Stimulated activated CD4-positive, alpha-beta T cell treated with anti-CD3 and anti-CD28 coated beads, Interleukin-2, amount 100 ng/mL, for 24 hours (primary cell): ENCODE data around the gene TRAK2.
"Not testable (repeated sequence)": the region's sequence is repeated elsewhere in the genome, so short reads cannot be mapped to it uniquely, and the experiment has no call there.

Source experiments
- DNase-seq, 2 donors: peaks; one replicate each; pipeline ENCODE4 v3.0.0-alpha.2; 2020

The TRAK2 gene

DNA sequence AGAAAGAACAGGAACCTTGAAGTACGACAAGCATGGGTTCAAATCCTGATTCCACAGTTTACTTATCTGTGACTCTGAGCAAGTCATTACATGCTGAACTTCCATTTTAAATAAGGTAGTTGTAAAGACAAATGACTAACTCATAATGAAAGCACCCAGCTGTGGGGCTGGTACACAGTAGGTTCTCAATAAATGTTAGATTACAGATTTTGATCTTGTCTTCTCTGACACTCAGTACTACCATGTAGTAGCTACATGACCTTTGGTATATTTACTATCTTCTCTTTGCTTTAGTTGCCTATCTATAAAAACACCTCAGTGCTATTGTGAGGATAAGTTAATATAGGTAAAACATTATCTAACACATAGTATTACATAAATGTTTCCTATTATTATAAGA lies 3.2 kb downstream of the TRAK2 start:
- DNase-seq = no peak

DNA sequence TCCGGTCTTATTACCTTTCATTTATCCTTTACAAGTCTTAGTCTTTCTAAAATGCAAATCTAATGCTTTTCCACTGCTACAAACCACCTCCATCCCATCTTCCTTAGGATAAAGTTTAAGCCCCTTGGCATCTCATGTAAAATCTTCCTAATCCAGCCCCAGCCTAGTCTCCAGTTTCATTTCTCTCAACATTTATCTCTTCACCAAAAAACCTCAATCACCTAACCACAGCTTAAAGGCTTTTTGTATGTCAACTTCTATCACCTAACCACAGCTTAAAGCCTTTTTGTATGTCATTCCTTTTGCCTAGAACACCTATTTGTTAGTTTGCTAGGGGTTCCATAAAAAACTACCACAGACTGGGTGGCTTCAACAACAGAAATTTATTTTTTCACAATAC lies 4.2 kb downstream of the TRAK2 start:
- DNase-seq = no peak

GRCh38 chr2:201444746-201445465 lies 6.4 kb downstream of the TRAK2 start:
- no peak for DNase-seq

DNA sequence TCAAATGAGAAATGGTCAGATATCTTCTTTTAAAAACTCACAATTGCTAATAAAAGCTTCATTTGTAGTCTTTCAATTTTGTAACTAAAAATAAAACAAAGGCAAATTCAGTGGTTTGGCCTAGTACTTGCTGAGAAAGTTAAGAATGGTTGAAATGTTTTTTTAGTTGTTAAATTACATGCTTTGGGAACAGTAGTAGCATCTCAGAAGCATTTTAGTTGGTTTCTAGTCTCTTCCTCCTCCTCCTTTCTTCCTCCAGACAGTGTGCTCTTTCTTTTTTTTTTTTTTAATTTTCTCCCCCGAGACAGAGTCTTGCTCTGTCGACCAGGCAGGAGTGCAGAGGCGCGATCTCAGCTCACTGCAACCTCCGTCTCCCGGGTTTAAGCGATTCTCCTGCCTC lies 9.8 kb downstream of the TRAK2 start:
- DNase-seq = no peak

DNA sequence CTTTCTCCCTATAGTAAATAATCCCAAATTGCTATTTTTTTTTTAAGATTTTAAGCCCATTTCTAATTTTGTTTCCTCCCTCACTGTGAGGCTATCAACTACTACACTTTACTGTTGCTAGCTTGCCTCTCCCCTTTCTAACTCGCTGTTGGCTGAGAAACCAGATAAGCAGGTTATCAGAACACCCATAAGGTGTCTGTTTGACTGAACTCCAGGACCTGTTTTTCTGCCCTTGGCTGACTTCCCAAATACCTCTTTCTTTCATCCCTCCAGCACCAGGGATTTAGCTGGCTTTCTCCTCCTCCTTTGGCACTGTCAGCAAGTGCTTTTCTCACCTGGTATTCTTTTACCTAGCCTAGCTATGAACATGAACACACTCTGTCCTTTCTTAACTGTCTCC lies 11.1 kb downstream of the TRAK2 start:
- DNase-seq = no peak

GRCh38 chr2:201439336-201439922 lies 11.8 kb downstream of the TRAK2 start:
- not testable (repeated sequence) for DNase-seq

DNA sequence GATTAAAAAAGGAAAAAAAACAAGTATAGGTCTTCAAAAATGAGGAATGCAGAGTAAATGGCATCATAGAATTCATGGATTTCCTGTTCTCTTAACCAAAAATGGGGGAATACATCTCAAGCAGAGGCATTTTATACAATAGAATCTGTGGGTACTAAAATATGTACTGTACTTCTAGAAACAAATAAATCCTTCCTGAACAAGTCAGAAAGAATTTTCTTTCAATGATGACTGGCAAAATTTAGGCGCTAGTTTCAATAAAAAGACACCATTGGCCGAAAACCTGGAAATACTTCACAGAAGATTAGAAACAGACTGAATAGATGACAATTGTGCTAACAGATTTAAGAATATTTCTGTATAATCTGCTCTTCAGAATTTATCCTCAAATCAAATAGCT lies 15.1 kb downstream of the TRAK2 start:
- no peak for DNase-seq

GRCh38 chr2:201433394-201433995 lies 17.8 kb downstream of the TRAK2 start:
- no peak for DNase-seq

DNA sequence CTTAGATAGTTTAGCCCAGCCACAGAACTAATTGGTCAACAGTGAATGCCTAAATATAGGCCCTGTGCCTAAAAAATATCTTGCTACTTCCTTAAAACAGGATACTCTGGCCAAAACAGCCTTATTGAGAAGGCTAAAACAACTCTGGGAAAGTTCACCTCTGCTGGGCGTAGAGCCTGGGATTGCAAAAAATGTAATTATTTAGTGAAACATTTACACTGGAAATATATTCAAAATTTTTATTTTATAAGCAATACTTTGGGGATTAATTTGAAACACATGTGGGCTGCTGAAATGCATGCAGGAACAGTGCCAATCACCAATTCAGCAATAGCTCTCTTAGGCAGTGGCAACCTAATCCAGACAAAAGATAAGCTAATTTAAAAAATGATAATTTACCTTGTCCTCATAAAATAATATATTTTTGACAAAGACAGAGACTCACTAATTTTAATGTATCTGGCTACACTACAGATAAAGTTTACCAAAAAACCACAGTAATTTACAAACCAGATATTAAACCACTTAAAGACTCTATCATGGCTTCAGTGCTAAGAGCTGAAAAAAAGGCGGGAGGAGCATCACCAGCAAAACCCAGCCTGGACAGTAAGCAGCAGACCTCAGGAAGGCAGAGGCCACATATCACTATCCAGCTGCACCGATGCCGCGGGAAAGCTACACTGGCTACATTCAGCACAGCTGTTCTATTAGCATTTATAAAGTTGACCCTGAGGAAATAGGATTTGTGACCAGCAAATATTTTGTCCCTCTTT lies 18.5 kb downstream of the TRAK2 start:
- no peak for DNase-seq

- no peak for DNase-seq
Measured at GRCh38 chr2:201432038-201432620, 19.1 kb downstream of the TRAK2 start.

DNA sequence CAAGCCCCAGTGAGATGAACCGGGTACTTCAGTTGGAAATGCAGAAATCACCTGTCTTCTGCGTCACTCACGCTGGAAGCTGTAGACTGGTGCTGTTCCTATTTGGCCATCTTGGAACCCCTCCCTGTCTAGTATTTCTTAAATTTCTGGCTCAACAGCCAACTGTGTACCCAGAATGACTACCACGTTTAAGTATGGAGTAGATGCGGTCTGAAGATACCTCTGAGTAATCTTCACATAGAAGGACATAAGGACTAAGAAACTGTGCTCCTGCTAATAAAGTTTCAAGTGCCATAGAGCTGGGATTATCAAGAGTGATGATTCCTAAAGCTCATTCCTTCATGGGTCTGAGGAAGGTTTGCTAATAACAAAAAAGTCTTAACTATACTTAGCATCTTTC lies 20.4 kb downstream of the TRAK2 start:
- no peak for DNase-seq

DNA sequence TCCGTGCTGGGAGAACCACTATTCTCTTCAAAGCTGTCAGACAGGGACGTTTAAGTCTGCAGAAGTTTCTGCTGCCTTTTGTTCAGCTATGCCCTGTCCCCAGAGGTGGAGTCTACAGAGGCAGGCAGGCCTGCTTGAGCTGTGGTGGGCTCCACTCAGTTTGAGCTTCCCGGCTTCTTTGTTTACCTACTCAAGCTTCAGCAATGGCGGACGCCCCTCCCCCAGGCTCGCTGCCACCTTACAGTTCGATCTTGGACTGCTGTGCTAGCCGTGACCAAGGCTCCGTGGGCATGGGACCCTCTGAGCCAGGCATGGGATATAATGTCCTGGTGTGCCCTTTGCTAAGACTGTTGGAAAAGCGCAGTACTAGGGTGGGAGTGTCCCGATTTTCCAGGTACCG lies 20.9 kb downstream of the TRAK2 start:
- DNase-seq = not testable (repeated sequence)

GRCh38 chr2:201429835-201430234 lies 21.4 kb downstream of the TRAK2 start:
- DNase-seq = not testable (repeated sequence)

- DNase-seq = not testable (repeated sequence)
Measured at GRCh38 chr2:201428366-201428765, 22.9 kb downstream of the TRAK2 start.

- DNase-seq = no peak
Measured at GRCh38 chr2:201425952-201426351, 25.3 kb downstream of the TRAK2 start.

- DNase-seq = no peak
Measured at GRCh38 chr2:201420442-201421113, 30.7 kb downstream of the TRAK2 start.

- DNase-seq = no peak
Measured at GRCh38 chr2:201419986-201420385, 31.3 kb downstream of the TRAK2 start.

DNA sequence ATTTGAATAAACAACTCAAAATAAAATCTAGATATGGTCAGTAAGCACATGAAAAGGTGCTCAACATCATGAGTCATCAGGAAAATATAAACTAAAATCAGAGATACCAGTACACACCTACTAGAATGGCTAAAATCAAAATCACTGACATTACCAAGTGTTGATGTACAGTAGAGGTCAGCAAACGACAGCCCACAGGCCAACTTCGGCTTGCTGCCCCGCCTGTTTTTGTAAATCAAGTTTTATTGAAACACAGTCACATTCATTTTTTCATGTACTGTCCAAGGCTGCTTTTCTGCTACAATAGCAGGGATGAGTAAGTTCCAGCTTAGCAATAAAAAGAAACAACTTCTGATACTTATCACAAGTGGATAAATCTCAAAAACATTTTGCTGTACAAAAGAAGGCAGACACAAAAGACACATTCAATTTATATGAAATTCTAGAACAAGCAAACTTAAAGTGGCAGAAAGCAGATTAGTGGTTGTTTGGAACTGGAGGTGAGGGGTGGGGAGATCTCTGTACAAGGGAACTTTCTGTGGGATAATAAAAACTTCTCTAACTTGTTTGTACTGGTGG lies 32.1 kb downstream of the TRAK2 start:
- no peak for DNase-seq

DNA sequence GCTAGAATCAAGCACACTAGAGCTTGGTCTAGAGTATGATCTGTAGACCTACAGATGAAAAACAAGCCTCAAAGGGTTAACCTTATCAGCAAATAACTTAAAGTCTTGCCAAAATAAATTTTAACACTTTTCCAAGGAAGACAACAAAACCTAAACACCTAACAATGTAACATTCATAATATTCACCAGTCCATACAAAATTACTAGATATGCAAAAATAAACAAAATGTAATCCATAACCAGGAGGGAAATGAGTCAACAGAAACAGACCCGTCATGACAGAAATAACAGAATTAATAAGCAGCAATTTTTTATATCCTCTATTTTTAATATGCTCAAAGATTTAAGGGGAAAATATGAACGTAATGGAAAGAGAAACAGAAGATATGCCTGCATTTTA lies 36.1 kb downstream of the TRAK2 start:
- DNase-seq = no peak

- DNase-seq = no peak
Measured at GRCh38 chr2:201414099-201415023, 36.9 kb downstream of the TRAK2 start.

DNA sequence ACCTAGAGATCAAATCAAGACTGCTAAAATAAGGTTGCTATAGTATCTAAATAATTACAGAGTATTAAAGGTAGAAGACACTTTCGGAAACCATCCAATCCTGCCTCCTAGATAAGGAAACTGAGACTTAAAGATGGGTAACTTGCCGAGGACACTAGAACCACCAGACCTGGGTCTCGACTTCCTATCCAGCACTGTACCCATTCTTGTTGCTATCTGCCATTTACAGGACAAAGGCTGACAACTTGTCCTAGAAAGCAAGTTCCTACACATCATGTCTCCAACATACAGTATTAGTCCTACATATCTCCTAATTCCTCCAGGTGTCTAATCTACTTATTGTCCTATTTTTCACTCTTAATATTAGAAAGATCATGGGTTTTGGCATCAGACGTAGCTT lies 37.7 kb downstream of the TRAK2 start:
- DNase-seq = no peak
